ENCODE data around the gene CA5A. TPM values are rescaled to one million over a fixed set of nuclear protein-coding genes. Genes with fewer than 3 reads are reported as not detected.

CA5A gene
- total RNA-seq, 2 experiments from 2014 or later: not detected

DNA sequence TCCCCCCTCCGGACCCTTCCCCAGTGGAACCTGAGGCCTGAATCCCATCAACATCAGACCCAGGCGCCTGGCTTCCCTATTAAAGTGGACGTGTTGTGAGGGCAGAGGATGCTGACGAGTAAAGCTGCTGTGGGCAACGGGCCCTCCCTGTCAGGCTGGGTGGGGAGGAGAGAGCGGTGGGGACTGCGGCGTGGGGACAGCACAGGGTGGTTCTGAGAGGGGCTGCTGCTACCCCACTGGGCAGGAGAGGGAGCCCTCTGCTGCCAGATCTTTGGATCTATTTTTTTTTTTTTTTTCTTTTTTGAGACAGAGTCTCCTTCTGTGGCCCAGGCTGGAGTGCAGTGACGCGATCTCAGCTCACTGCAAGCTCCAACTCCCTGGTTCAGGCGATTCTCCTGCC is 5.9 kb downstream of the CA5A start:
- no peak overlapping the region for H3K4me3 Mint-ChIP-seq
- no peaks in the 10 kb centered on the region for H3K36me3 ChIP-seq (ENCODE audit: insufficient read depth, low read length)
- H3K27ac Mint-ChIP-seq: no peak overlapping the region
- H3K4me1 ChIP-seq (ENCODE audit: insufficient read depth, low read length): peaks cover 6% of the 10 kb centered on the region
- no peak overlapping the region for H3K4me3 ChIP-seq (ENCODE audit: low read length)
- peaks cover 7% of the 10 kb centered on the region for H3K4me1 Mint-ChIP-seq (ENCODE audit: low read depth)
- ATAC-seq (ENCODE audit: poor library complexity): no peak
- CTCF ChIA-PET: no interaction called here
- DNase-seq: no peak
- H3K9me3 ChIP-seq (ENCODE audit: control insufficient read depth in 1 of 2, insufficient read depth in 1 of 2, low read length in 2 of 2): no peaks in the 10 kb centered on the region
- no peaks in the 10 kb centered on the region for H3K27me3 ChIP-seq (ENCODE audit: control insufficient read depth in 1 of 2, insufficient read depth in 2 of 2, low read length in 2 of 2)
- H3K27ac ChIP-seq (ENCODE audit: low read depth in 1 of 2, low read length in 2 of 2): no peak overlapping the region
- TF ChIP-seq, protein P1, sequence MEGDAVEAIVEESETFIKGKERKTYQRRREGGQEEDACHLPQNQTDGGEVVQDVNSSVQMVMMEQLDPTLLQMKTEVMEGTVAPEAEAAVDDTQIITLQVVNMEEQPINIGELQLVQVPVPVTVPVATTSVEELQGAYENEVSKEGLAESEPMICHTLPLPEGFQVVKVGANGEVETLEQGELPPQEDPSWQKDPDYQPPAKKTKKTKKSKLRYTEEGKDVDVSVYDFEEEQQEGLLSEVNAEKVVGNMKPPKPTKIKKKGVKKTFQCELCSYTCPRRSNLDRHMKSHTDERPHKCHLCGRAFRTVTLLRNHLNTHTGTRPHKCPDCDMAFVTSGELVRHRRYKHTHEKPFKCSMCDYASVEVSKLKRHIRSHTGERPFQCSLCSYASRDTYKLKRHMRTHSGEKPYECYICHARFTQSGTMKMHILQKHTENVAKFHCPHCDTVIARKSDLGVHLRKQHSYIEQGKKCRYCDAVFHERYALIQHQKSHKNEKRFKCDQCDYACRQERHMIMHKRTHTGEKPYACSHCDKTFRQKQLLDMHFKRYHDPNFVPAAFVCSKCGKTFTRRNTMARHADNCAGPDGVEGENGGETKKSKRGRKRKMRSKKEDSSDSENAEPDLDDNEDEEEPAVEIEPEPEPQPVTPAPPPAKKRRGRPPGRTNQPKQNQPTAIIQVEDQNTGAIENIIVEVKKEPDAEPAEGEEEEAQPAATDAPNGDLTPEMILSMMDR (IDR thresholded peaks at IDR 0.05): no peak
- intact Hi-C loops (cut with DNase I, micrococcal nuclease): no loop called here
- H3K36me3 Mint-ChIP-seq (ENCODE audit: low read depth): no peaks in the 10 kb centered on the region
- POLR2A ChIA-PET: no interaction called here
- no peaks in the 10 kb centered on the region for H3K9me3 Mint-ChIP-seq
- H3K27me3 Mint-ChIP-seq: no peaks in the 10 kb centered on the region

DNA sequence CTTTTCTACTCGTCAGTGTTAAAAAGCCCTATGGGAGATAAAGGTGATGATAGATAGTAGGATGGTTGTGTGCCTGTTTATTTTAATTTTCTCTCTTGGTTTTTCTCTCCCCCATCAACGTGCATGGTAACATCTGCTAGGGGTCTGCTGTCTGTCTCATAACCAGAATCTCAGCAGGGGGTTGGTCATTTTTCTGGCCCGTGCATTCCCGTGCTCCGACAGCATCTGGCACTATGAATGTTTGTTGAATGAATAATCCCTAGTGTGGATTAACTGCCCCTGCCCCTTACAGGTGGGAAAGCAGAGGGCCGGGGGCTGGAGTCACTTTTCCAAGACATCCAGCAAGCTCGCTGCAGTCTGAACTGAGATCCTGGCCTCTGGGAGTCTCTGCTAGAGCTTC is 6.3 kb downstream of the CA5A start:
- no peak for ATAC-seq (ENCODE audit: poor library complexity)
- CTCF ChIA-PET: no interaction called here
- H3K27me3 Mint-ChIP-seq: no peaks in the 10 kb centered on the region

DNA sequence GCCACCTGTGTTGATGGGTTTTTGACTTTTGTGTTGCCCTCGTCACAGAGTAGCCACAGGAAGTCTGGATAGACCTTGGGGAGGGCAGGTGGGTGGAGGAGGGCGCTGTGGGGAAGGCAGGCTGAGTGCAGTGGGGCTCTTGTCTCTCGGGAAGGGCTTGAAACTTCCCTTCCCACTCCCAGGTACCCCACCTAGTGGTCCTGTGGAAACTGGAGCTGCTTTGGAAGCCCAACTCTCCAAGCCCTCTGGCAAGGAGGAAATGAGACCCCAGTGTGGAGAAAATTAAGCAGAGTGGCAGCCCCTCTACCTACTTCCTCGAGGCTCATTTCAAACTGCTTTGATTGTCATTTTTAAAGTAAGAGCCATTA is 9.2 kb downstream of the CA5A start:
- Mint-ChIP-seq H3K4me3 (no peak overlapping the region), H3K27ac (no peak overlapping the region), H3K27me3 (no peaks in the 10 kb centered on the region), H3K36me3 (ENCODE audit: low read depth) (no peaks in the 10 kb centered on the region), H3K4me1 (ENCODE audit: low read depth) (peaks cover 7% of the 10 kb centered on the region), H3K9me3 (no peaks in the 10 kb centered on the region)
- DNase-seq (no peak), ATAC-seq (ENCODE audit: poor library complexity) (no peak)
- Histone ChIP-seq H3K4me3 (ENCODE audit: low read length) (no peak overlapping the region), H3K36me3 (ENCODE audit: insufficient read depth, low read length) (no peaks in the 10 kb centered on the region), H3K27me3 (ENCODE audit: control insufficient read depth in 1 of 2, insufficient read depth in 2 of 2, low read length in 2 of 2) (no peaks in the 10 kb centered on the region), H3K4me1 (ENCODE audit: insufficient read depth, low read length) (peaks cover 6% of the 10 kb centered on the region), H3K9me3 (ENCODE audit: control insufficient read depth in 1 of 2, insufficient read depth in 1 of 2, low read length in 2 of 2) (peaks cover 0 to 4% of the 10 kb centered on the region in 2 experiments), H3K27ac (ENCODE audit: low read depth in 1 of 2, low read length in 2 of 2) (no peak overlapping the region)
- CTCF ChIA-PET: no interaction called here
- intact Hi-C loops (cut with DNase I, micrococcal nuclease): no loop called here
- TF ChIP-seq, protein P1 (IDR thresholded peaks at IDR 0.05): no peak
- POLR2A ChIA-PET: no interaction called here

More for the DNA sequence above, 6.3 kb downstream of the CA5A start:
- H3K36me3 ChIP-seq (ENCODE audit: insufficient read depth, low read length): no peaks in the 10 kb centered on the region
- POLR2A ChIA-PET: no interaction called here
- no peaks in the 10 kb centered on the region for H3K36me3 Mint-ChIP-seq (ENCODE audit: low read depth)
- no peak overlapping the region for H3K4me3 Mint-ChIP-seq
- H3K4me1 Mint-ChIP-seq (ENCODE audit: low read depth): peaks cover 7% of the 10 kb centered on the region
- no peak for DNase-seq
- no peaks in the 10 kb centered on the region for H3K9me3 ChIP-seq (ENCODE audit: control insufficient read depth in 1 of 2, insufficient read depth in 1 of 2, low read length in 2 of 2)
- no peaks in the 10 kb centered on the region for H3K9me3 Mint-ChIP-seq
- no peak overlapping the region for H3K27ac ChIP-seq (ENCODE audit: low read depth in 1 of 2, low read length in 2 of 2)
- intact Hi-C loops (cut with DNase I, micrococcal nuclease): no loop called here
- H3K27me3 ChIP-seq (ENCODE audit: control insufficient read depth in 1 of 2, insufficient read depth in 2 of 2, low read length in 2 of 2): no peaks in the 10 kb centered on the region
- H3K4me3 ChIP-seq (ENCODE audit: low read length): no peak overlapping the region
- TF ChIP-seq, protein P1 (IDR thresholded peaks at IDR 0.05): no peak
- peaks cover 6% of the 10 kb centered on the region for H3K4me1 ChIP-seq (ENCODE audit: insufficient read depth, low read length)
- no peak overlapping the region for H3K27ac Mint-ChIP-seq

Measured in CD4-positive, alpha-beta T cell (primary cell).